SK-N-SH (cell line): ENCODE measurements around the gene CD244. TPM values are rescaled to one million over a fixed set of nuclear protein-coding genes. Genes with fewer than 3 reads are reported as not detected.

Experiments used
- CTCF ChIA-PET: fragments of 300-600, 350-600 bp; formaldehyde crosslinking; extraction: SDS; loops from one replicate; lab custom pipeline; 2021; lab: Yijun Ruan, JAX
- POLR2A ChIA-PET: fragments of 350-600 bp; sonication (Branson Sonifier 250); formaldehyde crosslinking; extraction: SDS; loops from one replicate; lab custom pipeline; 2020; ENCODE audit warnings: antibody characterized with exemption, inconsistent platforms; lab: Yijun Ruan, JAX
- DNase-seq: peaks from one replicate; pipeline ENCODE4 v3.0.0; 2012
- H2AFZ ChIP-seq: fragments of 200-600 bp; sonication (generic); 2 replicates; pipeline ENCODE4 v1.8.1; 2016; ENCODE audit warnings: antibody characterized with exemption, mild to moderate bottlenecking, low read depth
- H3F3A ChIP-seq: fragments of 200-600 bp; sonication (generic); replicated peaks from 2 replicates; pipeline ENCODE3; 2016; ENCODE audit warnings: antibody characterized with exemption, mild to moderate bottlenecking; ENCODE audit not compliant: insufficient read depth
- H3K27ac ChIP-seq, 2 experiments: fragments of 200-500 bp in 1 of 2; fragments of 200-600 bp in 1 of 2; sonication (Bioruptor generic) in 1 of 2; sonication (generic), shearing (Covaris generic) in 1 of 2; 2 replicates each; pipeline versions ENCODE4 v1.5.1 to v1.6.1; 2014 to 2016; ENCODE audit warnings: low read depth in 2 of 2, inconsistent platforms in 1 of 2, low read length in 1 of 2, mild to moderate bottlenecking in 1 of 2, mixed read lengths in 1 of 2
- H3K27me3 ChIP-seq: fragments of 200-600 bp; sonication (generic), shearing (Covaris generic); 2 replicates; pipeline ENCODE4 v1.6.1; 2016; ENCODE audit warnings: mixed run types; ENCODE audit not compliant: insufficient read depth
- H3K36me3 ChIP-seq, 2 experiments: fragments of 200-500 bp in 1 of 2; fragments of 200-600 bp in 1 of 2; sonication (Bioruptor generic) in 1 of 2; sonication (generic) in 1 of 2; replicated peaks in 1 of 2; 2 replicates each; pipeline versions ENCODE3 to v1.5.1; 2014 to 2016; ENCODE audit warnings: low read length in 1 of 2, mild to moderate bottlenecking in 1 of 2; ENCODE audit not compliant: insufficient read depth in 2 of 2, control insufficient read depth in 1 of 2
- H3K4me1 ChIP-seq, 2 experiments: fragments of 200-500 bp in 1 of 2; fragments of 200-600 bp in 1 of 2; sonication (Bioruptor generic) in 1 of 2; sonication (generic), shearing (Covaris generic) in 1 of 2; 2 replicates each; pipeline versions ENCODE4 v1.5.1 to v1.6.1; 2014 to 2016; ENCODE audit warnings: low read depth in 1 of 2, low read length in 1 of 2, mixed run types in 1 of 2; ENCODE audit not compliant: insufficient read depth in 2 of 2, control insufficient read depth in 1 of 2
- H3K4me2 ChIP-seq: fragments of 200-600 bp; sonication (generic), shearing (Covaris generic); 2 replicates; pipeline ENCODE4 v1.6.1; 2017; ENCODE audit warnings: mixed run types
- H3K4me3 ChIP-seq, 2 experiments: fragments of 200-500 bp in 1 of 2; fragments of 200-600 bp in 1 of 2; sonication (Bioruptor generic) in 1 of 2; sonication (generic), shearing (Covaris generic) in 1 of 2; 2 replicates each; pipeline versions ENCODE4 v1.5.1 to v1.8.1; 2014 to 2016; ENCODE audit warnings: low read depth in 2 of 2, inconsistent platforms in 1 of 2, low read length in 1 of 2, mild to moderate bottlenecking in 1 of 2, mixed read lengths in 1 of 2, moderate library complexity in 1 of 2
- H3K79me2 ChIP-seq: fragments of 200-600 bp; sonication (generic); 2 replicates; pipeline ENCODE4 v1.8.1; 2017; ENCODE audit warnings: mild to moderate bottlenecking; ENCODE audit not compliant: insufficient read depth
- H3K9ac ChIP-seq: fragments of 200-600 bp; sonication (generic); 2 replicates; pipeline ENCODE4 v1.6.1; 2017; ENCODE audit warnings: mixed run types
- H3K9me2 ChIP-seq: fragments of 200-600 bp; sonication (generic); 2 replicates; pipeline ENCODE4 v1.6.1; 2017; ENCODE audit warnings: mixed run types
- H3K9me3 ChIP-seq: fragments of 200-600 bp; sonication (generic); 2 replicates; pipeline ENCODE4 v1.6.1; 2017; ENCODE audit warnings: mixed run types, mild to moderate bottlenecking, moderate library complexity
- H4K20me1 ChIP-seq: fragments of 200-600 bp; sonication (generic); 2 replicates; pipeline ENCODE4 v1.6.1; 2017; ENCODE audit warnings: mild to moderate bottlenecking, mixed run types; ENCODE audit not compliant: insufficient read depth
- CHD2 ChIP-seq: fragments of 150-350 bp; IDR thresholded peaks from 2 replicates; pipeline ENCODE4 v1.6.1; 2018; ENCODE audit warnings: low read length; ENCODE audit not compliant: partially characterized antibody
- FOSL2 ChIP-seq: IDR thresholded peaks from 2 replicates; pipeline ENCODE4 v1.4.0; 2012; ENCODE audit warnings: low read depth, mild to moderate bottlenecking, moderate library complexity, borderline replicate concordance
- GABPA ChIP-seq: IDR thresholded peaks from 2 replicates; pipeline ENCODE4 v1.4.0; 2012; ENCODE audit warnings: low read depth, mild to moderate bottlenecking
- GATA2 ChIP-seq: sonication (generic); formaldehyde crosslinking; IDR thresholded peaks from 2 replicates; pipeline ENCODE4 v1.5.0; 2020; ENCODE audit warnings: mild to moderate bottlenecking, missing genetic modification reagents
- JUND ChIP-seq: IDR thresholded peaks from 2 replicates; pipeline ENCODE4 v1.4.0; 2012
- POLR2AphosphoS5 ChIP-seq: IDR thresholded peaks from 2 replicates; pipeline ENCODE4 v1.6.1; 2012; ENCODE audit warnings: low read depth, low read length
- RAD21 ChIP-seq: IDR thresholded peaks from 2 replicates; pipeline ENCODE4 v1.6.1; 2012; ENCODE audit warnings: mild to moderate bottlenecking, low read length
- RFX5 ChIP-seq: IDR thresholded peaks from 2 replicates; pipeline ENCODE4 v1.6.1; 2012; ENCODE audit warnings: mild to moderate bottlenecking, improper control_type of control experiment, low read length
- SIN3A ChIP-seq: IDR thresholded peaks from 2 replicates; pipeline ENCODE4 v1.6.1; 2012; ENCODE audit warnings: low read depth, mild to moderate bottlenecking, low read length, moderate library complexity, borderline replicate concordance
- WGBS: methylation state at CpG from one replicate; pipeline ENCODE4 v1.1.6; 2017; ENCODE audit warnings: low lambda C conversion rate; 5-methylcytosine and 5-hydroxymethylcytosine counted together
- polyA plus RNA-seq, 3 experiments: library from polyadenylated mRNA; depleted of rRNA; stranded (reverse); fragments of >200 nt; gene quantifications; 2 replicates each; pipeline ENCODE4 v1.2.3, GENCODE V29; 2012
- TF ChIP-seq, protein P1 (sequence below): IDR thresholded peaks from 2 replicates; pipeline ENCODE4 v1.4.0; 2012; ENCODE audit warnings: low read depth, borderline replicate concordance
- TF ChIP-seq, protein P2 (sequence below): IDR thresholded peaks from 2 replicates; pipeline ENCODE4; 2012
- TF ChIP-seq, protein P3 (sequence below): IDR thresholded peaks from 2 replicates; pipeline ENCODE4 v1.4.0; 2012; ENCODE audit warnings: low read depth
- TF ChIP-seq, protein P4 (sequence below): fragments of 150-350 bp; IDR thresholded peaks from 2 replicates; pipeline ENCODE4 v1.6.1; 2016; ENCODE audit warnings: mild to moderate bottlenecking, low read depth, low read length

The CD244 gene
- polyA plus RNA-seq, 1 of the 3 experiments (the other 2 are of a cell fraction): not detected

DNA sequence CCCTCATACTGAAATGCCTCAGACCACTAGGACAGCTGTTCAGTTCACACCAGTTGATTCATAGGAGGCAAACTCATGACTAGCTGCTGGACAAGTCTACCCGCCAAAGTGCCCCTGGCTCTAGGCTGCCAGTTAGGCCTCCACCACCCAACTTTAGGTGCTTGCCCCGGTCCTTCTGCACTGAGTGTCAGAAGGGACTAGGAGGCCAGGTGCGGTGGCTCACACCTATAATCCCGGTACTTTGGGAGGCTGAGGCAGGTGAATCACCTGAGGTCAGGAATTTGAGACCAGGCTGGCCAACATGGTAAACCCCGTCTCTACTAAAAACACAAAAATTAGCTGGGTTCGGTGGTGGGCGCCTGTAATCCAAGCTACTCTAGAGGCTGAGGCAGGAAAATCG, 47.8 kb downstream of the CD244 start:
- no peaks in the 10 kb centered on the region for H3F3A ChIP-seq
- WGBS: 13% methylated on average over 8 of the region's 8 CpGs
- H4K20me1 ChIP-seq: no peaks in the 10 kb centered on the region
- H3K9me2 ChIP-seq: no peaks in the 10 kb centered on the region
- no peaks in the 10 kb centered on the region for H3K9me3 ChIP-seq
- no peaks in the 10 kb centered on the region for H3K79me2 ChIP-seq
- no peaks in the 10 kb centered on the region for H3K36me3 ChIP-seq
- no peak overlapping the region for H3K27ac ChIP-seq
- no peaks in the 10 kb centered on the region for H3K4me1 ChIP-seq
- ChIA-PET POLR2A (no interaction called here), CTCF (no interaction called here)
- H3K9ac ChIP-seq: no peak overlapping the region
- H3K4me3 ChIP-seq: no peak overlapping the region
- DNase-seq: no peak
- peaks cover 40% of the 10 kb centered on the region; the same call in 1 of the 2 replicates for H3K27me3 ChIP-seq
- H3K4me2 ChIP-seq: no peak overlapping the region
- TF ChIP-seq CHD2 (no peak), RFX5 (no peak), GABPA (no peak), RAD21 (no peak), POLR2AphosphoS5 (no peak)
- TF ChIP-seq, protein P1, sequence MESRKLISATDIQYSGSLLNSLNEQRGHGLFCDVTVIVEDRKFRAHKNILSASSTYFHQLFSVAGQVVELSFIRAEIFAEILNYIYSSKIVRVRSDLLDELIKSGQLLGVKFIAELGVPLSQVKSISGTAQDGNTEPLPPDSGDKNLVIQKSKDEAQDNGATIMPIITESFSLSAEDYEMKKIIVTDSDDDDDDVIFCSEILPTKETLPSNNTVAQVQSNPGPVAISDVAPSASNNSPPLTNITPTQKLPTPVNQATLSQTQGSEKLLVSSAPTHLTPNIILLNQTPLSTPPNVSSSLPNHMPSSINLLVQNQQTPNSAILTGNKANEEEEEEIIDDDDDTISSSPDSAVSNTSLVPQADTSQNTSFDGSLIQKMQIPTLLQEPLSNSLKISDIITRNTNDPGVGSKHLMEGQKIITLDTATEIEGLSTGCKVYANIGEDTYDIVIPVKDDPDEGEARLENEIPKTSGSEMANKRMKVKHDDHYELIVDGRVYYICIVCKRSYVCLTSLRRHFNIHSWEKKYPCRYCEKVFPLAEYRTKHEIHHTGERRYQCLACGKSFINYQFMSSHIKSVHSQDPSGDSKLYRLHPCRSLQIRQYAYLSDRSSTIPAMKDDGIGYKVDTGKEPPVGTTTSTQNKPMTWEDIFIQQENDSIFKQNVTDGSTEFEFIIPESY: no peak
- TF ChIP-seq, protein P2, sequence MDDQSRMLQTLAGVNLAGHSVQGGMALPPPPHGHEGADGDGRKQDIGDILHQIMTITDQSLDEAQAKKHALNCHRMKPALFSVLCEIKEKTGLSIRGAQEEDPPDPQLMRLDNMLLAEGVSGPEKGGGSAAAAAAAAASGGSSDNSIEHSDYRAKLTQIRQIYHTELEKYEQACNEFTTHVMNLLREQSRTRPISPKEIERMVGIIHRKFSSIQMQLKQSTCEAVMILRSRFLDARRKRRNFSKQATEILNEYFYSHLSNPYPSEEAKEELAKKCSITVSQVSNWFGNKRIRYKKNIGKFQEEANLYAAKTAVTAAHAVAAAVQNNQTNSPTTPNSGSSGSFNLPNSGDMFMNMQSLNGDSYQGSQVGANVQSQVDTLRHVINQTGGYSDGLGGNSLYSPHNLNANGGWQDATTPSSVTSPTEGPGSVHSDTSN: no peak
- H2AFZ ChIP-seq: no peak overlapping the region

DNA sequence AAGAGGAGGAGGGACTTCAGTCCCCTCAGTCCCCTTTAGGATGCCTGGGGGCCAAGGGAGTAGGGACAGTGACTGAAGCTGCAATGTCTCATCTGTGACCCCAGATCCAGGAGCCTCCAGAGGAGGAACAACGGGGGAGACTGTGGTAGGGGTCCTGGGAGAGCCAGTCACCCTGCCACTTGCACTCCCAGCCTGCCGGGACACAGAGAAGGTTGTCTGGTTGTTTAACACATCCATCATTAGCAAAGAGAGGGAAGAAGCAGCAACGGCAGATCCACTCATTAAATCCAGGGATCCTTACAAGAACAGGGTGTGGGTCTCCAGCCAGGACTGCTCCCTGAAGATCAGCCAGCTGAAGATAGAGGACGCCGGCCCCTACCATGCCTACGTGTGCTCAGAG, 48.4 kb downstream of the CD244 start:
- H3K9me2 ChIP-seq: no peaks in the 10 kb centered on the region
- no peaks in the 10 kb centered on the region for H3K9me3 ChIP-seq
- no peak overlapping the region for H3K4me3 ChIP-seq
- no peaks in the 10 kb centered on the region for H3K4me1 ChIP-seq
- H4K20me1 ChIP-seq: no peaks in the 10 kb centered on the region
- no peak overlapping the region for H3K4me2 ChIP-seq
- H3K36me3 ChIP-seq: no peaks in the 10 kb centered on the region
- no peaks in the 10 kb centered on the region for H3F3A ChIP-seq
- POLR2A ChIA-PET: no interaction called here
- TF ChIP-seq GATA2 (no peak), SIN3A (no peak), FOSL2 (no peak), RFX5 (no peak), GABPA (no peak), JUND (no peak), POLR2AphosphoS5 (no peak)
- TF ChIP-seq, protein P3, sequence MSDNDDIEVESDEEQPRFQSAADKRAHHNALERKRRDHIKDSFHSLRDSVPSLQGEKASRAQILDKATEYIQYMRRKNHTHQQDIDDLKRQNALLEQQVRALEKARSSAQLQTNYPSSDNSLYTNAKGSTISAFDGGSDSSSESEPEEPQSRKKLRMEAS: no peak
- TF ChIP-seq, protein P4, sequence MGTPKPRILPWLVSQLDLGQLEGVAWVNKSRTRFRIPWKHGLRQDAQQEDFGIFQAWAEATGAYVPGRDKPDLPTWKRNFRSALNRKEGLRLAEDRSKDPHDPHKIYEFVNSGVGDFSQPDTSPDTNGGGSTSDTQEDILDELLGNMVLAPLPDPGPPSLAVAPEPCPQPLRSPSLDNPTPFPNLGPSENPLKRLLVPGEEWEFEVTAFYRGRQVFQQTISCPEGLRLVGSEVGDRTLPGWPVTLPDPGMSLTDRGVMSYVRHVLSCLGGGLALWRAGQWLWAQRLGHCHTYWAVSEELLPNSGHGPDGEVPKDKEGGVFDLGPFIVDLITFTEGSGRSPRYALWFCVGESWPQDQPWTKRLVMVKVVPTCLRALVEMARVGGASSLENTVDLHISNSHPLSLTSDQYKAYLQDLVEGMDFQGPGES: no peak
- TF ChIP-seq, all 33 proteins: peak for 0
- WGBS: 11% methylated on average over 6 of the region's 6 CpGs
- DNase-seq: no peak
- Histone ChIP-seq H3K27ac (no peak overlapping the region), H3K9ac (no peak overlapping the region), H3K27me3 (peaks cover 40% of the 10 kb centered on the region; the same call in 1 of the 2 replicates), H3K79me2 (no peaks in the 10 kb centered on the region), H2AFZ (no peak overlapping the region)
- CTCF ChIA-PET: no interaction called here
